Stromal cell of bone marrow (primary cell): ENCODE data around the gene INPP4B.
A peak's percentile ranks its signal among the peaks of the same experiment; 100 is the strongest.
"Not testable (repeated sequence)": the region's sequence is repeated elsewhere in the genome, so short reads cannot be mapped to it uniquely, and the experiment has no call there.

Experiments
- DNase-seq: peaks from one replicate; pipeline ENCODE4 v3.0.0-alpha.2; 2012; ENCODE audit warnings: low read depth

Gene INPP4B

DNA sequence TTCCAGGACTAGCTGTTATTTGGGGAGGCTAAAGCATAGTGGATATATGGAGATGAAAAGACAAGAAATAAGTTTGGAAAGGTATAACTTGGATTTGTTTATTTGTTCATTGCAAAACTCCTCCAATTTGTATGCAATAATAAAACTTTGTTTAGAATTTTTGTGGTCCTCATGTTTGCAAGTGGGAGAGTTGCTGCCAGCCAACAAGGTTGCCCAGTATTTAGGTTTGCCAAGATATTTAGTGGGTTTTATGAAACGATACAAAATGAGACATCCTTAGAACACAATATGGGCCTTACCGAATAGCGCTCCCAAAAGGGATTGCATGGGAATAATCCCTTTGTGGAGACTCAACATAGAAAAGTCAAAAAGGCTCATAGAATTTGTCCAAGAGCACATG, 162.1 kb downstream of the INPP4B start:
- DNase-seq = no peak

DNA sequence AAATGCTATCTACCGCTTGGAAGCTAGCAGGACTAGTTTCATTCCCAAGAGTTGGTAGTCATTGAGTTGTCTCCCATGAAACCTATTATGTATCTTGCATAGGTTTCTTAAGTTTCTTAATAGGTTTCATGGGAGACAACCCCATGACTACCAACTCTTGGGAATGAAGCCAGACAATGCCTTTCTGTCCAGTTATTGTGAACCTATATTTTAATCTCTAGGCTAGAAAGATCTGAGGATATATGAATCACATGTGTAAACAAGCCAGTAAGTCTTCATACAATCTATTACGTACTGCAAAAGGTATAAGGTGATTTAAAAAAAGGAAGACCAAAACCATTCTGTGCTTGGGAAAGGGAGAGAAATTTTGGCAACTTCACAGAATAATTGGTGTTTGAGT, 162.6 kb downstream of the INPP4B start:
- DNase-seq = no peak

DNA sequence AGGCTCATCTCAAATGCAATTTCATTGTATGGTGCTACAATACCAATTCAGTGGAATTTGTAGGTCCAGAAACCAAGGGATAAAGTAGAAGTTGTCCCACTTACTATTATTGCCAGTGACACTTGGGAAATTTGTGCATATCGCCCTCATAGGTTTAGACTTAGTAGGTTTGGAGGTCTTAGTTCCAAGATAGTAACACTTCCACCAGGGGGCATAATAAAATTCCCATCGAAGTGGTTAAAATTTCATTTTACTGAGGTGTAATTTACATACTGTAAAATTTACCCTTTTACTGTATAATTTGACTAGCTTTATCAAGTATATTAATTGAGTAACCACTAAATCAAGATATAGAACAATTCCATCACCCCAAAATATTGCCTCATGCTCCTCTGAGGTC, 174.6 kb downstream of the INPP4B start:
- DNase-seq = no peak

DNA sequence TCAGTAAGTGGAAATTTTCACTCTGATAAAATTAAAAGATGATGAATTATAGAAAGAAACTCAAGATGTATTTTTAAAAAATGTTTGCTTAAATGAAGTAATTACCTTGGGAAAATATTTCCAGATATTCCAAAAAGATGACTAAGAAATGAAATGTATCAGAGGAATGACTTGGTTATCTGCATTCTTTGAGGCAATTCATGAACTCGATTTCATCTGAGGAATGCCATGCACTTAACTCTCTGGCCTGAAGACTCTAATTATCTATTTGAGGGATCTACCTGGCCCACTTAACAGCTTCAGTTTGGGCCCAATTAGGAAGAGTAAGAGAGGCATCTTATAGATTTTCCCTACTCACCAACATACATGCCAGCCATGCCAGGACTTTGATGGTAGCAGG, 182.3 kb downstream of the INPP4B start:
- DNase-seq = no peak

DNA sequence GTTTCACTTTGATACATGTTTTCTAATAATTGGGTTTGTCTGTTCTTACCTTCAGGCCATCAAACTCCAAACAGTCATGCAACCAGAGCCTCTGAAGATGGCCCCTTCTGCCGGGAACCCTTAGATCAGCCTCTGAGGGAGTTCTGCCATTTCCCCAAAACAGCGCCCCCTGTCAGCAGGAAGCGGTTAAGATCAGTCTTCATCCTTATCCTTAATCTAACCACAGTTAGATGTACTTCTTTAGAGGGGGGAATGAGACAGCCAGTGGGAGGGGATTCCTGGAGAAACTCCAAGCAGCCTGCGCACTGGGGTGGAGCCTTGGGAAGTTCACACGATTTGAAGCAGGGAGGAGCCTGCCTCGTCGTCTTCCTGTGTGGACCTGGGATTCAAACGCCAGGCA, 185.4 kb downstream of the INPP4B start:
- DNase-seq = no peak

DNA sequence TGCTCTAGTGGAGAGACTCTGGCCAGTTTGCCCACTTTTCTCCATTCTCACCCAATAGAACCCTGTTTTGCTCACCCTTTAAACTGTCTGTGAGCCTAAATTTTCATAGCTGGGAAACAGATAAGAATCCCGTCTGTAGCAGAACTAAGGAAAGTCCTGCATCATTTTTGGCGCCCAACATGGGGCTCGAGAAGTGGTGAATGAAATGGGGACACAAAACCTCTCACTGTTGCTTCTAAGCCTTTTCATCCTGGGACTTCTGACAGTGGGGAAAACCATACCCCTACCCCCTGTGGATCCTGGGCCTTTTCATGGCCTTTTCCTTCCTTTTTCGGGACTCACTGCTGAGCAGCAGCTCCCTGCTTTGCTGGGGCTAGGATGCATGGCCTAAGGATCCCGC, 189.9 kb downstream of the INPP4B start:
- peak; percentile 7 for DNase-seq

DNA sequence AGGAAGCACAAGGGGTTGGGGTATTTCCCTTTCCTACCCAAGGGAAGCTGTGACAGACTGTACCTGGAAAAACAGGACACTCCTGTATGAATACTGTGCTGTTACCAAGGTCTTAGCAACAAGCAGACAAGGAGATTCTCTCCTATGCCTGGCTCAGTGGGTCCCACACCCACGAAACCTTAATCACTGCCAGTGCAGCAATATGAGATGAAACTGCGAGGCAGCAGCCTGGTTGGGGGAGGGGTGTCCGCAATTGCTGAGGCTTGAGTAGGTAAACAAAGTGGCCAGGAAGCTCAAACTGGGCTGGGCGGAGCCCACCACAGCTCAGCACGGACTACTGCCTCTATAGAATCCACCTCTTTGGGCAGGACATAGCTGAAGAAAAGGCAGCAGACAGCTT, 197.7 kb downstream of the INPP4B start:
- no peak for DNase-seq

DNA sequence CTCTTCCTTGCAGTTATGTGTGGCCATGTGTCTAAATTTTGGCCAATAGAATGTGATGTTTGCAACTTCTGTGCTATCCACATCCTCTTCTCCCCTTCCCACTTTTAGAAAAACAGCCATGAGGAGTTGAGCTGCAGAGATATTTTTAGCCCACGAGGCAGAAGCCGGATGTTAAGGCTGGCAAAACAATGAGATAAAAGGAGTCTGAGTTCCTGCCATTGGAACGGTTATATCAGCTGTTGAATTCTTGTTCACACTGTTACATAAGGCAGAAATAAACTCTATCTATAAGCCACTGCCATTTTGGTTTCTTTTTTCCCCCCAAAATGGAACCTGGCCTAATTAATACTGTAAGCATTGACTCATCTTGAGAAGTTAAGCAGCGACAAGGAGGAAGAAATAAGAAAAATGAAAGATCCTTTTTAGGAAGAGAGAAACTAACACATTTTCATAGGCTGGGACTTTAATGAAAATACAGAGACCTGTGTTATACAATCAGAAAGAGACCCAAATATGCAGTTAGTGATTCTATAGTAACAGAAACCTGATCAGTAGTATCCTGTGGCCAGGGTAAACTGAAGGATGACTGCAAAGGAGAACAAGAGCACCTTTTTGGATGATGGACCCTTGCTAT, 200.5 kb downstream of the INPP4B start:
- no peak for DNase-seq

DNA sequence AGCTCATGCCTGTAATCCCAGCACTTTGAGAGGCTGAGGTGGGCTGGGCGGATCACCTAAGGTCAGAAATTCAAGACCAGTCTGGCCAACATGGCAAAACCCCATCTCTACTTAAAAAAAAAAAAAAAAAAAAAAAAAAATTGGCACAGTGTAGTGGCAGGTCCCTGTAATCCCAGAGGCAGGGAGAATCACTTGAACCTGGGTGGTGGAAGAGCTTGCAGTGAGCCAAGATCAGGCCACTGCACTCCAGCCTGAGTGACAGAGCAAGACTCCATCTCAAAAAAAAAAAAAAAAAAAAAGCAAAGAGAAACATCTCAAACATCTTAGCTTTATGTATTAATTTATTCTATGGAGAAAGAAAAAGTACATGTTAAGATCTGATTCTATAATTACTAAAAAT, 201.5 kb downstream of the INPP4B start:
- DNase-seq = not testable (repeated sequence)

DNA sequence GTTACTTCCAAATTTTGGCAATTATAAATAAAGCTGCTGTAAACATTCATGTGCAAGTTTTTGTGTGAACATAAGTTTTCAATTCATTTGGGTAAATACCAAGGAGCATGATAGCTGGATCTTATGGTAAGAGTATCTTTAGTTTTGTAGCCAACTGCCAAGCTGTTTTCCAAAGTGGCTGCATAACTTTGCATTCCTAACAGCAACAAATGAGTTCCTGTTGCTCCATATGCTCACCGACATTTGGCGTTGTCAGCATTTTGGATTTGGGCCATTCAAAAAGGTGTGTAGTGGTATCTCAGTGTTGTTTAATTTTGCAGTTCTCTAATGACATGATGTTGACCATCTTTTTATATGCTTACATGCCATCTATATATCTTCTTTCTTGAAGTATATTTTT, 208.5 kb downstream of the INPP4B start:
- DNase-seq = no peak

DNA sequence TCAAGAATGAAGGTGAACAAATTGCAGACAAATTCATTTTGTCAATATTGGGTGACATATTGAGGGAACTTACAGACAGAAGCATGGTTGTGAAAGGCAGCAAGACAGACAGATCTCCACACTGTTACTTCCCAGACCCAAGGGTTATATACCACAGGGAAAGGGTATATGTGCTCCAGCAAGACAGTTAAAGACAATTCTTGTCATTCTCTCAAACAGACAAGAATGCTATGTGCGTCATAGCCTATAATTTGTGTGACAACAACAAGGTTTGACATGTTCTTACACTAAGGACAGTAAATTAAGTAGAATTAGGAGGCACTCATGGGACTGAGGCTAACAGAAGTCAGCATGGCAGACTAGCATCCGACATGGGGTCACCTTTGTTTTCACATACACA, 214.3 kb downstream of the INPP4B start:
- no peak for DNase-seq

DNA sequence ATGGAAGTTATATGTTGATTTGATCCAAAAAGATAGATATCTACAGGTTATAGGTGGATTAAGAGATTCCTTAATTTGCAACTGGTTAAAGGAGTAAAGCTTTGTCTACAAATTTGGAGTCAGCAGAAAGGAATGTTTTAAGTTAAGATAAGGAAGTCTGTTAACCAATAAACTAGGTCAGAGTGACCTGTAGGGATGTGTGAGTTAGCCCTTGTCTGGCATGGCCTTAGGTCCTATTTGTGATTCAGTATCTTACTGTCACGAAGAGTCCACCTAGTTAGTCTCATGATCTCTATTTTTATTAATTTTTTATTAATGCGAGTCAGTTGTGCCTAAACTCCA, 230.8 kb downstream of the INPP4B start:
- no peak for DNase-seq

DNA sequence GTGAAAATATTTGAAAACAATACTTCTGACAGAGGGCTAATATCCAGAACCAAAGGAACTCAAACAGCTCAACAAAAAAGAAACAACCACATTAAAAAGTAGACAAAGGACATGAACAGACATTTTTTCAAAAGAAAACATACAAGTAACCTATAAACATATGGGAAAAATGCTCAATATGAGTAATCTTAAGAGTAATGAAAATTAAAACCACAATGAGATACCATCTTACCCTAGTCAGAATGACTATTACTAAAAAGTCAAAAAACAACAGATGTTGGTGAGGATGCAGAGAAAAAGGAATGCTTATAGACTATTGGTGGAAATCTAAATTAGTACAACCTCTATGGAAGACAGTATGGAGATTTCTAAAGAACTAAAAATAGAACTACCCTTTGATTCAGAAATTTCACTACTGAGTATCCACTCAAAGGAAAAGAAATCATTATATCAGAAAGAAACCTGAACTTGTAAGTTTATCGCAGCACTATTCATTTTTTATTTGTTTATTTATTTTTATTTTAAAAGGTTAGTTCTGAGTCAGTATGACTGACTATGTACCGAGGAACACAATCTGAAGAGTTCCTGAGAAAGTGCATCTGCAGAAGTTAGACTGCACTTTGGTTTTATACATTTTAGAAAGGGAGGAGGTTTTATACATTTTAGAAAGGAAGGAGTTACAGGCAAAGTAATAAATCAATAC, 231.3 kb downstream of the INPP4B start:
- DNase-seq = no peak

DNA sequence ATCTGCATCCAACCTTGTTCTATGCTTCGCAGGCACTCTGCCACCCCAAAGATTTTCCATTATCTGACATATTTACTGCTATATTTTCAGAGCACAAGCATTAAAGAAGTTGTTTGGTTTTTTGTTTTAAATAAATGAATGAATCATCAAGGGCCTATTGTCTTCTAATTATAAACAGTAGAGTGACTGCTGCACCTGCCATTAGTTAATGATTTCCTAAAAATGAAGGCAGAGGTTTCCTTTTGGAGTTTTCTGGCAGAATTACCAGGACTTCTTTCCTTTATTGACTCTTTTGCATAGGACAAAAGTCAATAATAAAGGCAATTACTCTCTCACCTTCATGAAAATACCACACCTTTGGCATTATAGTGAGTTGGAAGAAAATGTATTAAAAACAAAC, 238.1 kb downstream of the INPP4B start:
- no peak for DNase-seq

DNA sequence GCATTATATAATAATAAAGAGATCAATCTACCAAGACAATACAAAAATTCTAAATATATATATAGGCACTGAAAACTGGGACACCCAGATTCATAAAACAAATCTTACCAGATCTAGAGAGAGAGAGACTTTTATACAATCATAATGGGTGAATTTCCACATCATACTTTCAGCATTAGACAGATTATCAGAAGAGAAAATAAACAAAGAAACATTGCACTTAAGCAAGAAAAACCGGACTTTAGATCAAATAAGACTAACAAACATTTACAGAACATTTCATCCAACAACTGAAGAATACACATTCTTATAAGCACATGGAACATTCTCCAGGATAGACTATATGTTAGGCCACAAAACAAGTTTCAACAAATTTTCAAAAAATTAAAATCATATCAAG, 245.1 kb downstream of the INPP4B start:
- no peak for DNase-seq

DNA sequence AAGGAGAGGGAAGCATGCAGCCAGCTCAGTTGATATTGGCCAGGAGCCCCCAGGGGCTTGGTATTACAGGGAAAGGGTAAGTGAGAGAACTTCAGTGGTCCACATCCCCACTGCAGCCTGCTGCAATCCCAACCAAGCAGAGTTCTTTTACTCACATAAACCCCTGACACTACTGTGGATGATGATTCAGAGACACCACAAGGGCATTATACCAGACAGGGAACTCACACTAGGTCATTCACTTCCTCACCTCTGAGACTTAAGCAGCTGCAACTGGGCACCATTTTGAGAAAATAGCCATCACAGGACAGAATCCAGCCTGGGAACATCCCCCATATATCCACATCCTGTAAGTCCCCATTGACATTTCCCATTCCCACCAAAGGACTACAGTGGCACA, 248.0 kb downstream of the INPP4B start:
- DNase-seq = no peak

DNA sequence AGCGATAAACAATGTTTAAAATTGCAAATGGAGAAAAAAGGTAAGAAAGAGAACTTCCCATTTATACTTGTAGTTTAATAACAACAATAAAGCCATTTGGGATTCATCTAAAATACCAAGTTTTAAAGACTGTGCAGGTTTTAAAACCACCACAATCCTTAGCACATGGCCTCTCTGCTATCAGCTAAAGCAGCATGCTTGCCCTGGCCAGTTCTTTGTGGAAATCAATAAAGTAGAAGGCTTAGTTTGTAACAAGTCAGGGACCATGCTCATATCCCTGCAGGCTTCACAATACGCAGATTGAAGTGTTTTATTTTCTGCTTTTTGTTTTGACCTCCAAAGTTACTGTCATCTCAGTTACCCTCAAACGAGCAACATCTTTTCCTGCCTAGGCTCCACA, 249.5 kb downstream of the INPP4B start:
- DNase-seq = no peak

DNA sequence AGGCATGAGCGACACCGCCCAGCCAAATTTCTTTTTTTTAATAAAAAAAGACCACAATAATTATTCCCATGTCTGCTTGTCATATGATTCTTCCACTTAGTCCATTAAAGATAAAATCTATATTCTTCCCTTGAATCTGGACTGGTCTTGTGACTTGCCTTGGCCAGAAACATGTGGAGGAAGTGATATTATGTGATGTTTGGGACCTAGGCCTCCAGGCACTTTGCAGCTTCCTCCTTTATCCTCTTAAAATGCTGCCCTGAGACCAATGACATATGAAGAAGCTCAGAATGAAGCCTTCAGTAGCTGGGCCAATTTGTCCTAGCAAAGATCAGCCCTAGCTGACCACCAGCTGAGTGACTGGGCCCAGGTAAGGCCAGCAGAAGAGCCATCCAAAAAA, 250.0 kb downstream of the INPP4B start:
- no peak for DNase-seq

DNA sequence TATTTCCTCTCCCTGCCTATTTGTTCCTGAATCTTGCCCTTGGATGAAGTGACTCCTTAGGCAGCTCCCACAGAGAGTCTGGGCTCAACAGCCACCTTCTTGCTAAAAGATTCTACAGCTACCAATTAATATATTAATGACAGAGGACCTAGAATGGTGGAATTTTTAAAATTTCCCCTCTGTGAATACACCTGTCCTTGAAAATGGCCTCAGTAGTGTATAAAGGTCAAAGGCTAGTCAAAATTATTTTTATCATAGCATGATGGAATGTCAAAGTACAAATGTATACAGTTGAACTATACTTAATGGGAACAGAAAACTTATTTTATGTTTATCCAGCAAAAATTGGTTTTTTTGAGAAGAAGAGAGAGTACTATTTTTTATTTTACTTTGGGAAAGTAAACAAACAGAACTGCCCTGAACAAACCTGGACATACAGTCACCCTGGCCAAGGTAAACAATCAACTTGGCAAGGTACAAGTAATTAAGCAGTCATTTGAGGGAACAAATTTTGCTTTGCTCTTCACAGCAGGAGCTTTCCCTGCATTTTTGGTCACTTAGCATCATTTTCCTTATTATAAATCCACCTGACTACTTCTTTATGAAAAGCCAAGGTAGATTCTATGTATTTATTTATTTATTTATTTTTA, 250.8 kb downstream of the INPP4B start:
- DNase-seq = no peak

DNA sequence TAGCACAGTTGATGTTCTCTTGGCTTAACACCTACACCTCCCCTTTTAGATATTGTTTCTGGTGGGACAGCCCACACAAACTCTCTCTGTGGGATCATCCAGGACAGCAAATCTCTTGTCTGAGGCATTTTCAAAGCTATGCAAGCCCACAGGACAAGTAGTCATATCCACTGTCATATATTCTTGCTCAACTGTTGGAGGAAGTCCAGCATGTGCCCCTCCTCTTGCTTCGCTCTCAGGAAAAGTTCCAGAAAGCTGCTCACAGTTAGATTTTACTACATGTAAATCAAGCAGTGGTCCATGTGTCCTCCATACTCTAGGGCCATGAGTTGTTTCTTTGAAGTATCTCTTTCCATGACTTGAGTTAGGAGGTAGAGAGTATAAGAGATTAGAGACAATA, 260.7 kb downstream of the INPP4B start:
- no peak for DNase-seq

DNA sequence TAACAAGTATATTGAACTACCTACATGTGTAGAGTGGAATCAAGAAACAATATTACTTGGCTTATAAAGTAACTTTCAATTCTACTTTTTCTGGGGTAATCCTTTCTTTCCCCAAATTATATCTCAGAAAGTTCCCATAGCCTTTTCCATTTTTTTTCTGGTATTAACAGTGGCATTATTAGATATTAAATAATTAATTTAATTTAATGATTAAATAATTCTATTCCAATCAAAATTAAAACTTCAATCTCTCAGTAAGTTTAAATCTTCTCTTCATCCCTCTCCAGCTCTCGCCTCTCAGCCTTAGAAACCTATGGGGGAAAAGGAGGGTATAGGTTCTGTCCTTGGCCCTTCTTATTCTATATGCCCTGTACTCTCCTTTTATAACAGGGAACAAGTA, 262.4 kb downstream of the INPP4B start:
- DNase-seq = no peak

DNA sequence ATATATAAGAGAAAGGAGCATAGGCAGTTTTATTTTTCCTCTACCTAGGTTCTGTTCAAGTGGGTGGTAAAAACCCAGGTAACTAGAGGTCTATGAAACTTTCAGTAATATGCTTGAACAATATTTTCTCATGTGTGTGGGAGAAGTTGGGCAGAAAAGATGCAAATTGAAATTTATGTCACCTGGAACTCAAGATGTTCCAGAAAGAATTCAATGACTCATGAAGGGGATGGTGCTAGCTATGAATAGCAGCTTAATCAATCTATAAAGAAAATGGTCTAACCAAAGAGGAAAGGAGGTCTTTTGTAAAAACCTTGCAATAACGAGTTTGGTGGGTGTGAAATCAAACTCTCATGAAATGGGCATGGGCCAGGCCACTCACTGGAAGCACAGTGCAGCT, 263.8 kb downstream of the INPP4B start:
- no peak for DNase-seq

DNA sequence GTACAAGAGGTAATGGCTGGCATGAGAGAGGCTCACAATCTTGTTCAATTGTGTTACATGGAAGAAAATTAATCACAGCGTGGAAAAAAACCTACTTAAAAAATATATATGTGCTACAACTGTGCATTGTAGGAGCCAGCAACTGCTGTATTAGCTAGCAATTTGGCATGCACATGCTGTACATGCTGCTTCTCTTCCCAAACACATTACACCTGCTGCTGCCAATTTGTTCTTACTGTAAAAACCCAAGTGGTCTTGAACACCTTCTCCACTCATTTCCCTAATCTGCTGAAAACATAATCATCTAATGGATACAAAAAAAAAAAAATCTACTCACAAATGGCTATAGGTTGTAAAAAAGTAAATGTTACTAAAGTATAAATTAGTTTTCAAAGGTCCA, 264.2 kb downstream of the INPP4B start:
- DNase-seq = no peak

DNA sequence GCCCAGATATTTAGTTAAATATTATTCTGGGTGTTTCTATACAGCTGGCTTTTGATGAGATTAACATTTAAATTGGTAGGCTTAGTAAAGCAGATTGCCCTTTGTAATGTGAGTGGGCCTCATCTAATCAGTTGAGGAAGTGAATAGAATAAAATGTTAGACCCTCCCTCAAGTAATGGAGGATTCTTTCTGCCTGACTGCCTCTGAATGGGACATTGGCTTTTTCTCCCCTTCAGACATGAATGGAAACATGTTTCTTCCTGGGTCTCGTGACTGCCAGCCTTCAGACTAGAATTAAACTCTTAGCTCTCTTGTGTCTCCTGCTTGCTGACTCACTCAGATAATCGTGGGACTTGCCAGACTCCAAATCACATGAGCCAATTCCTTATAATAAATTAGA, 266.7 kb downstream of the INPP4B start:
- DNase-seq = no peak
